Nephron progenitor cell (in vitro differentiated cells): ENCODE measurements around the gene NAT9.

Experiments used
- DNase-seq: peaks from one replicate; pipeline ENCODE4 v3.0.0; 2021
- H3K27ac Mint-ChIP-seq: 2 replicates; pipeline ENCODE4 v1.8.0; 2021; ENCODE audit warnings: mild to moderate bottlenecking, moderate library complexity, mixed read lengths
- H3K27me3 Mint-ChIP-seq: 2 replicates; pipeline ENCODE4 v1.8.0; 2021; ENCODE audit warnings: mild to moderate bottlenecking, low read depth, mixed read lengths; ENCODE audit not compliant: poor library complexity
- H3K36me3 Mint-ChIP-seq: 2 replicates; pipeline ENCODE4 v1.8.0; 2021; ENCODE audit warnings: low read depth, mixed read lengths
- H3K4me1 Mint-ChIP-seq: 2 replicates; pipeline ENCODE4 v1.8.0; 2021; ENCODE audit warnings: mixed read lengths
- H3K4me3 Mint-ChIP-seq: 2 replicates; pipeline ENCODE4 v1.8.0; 2021; ENCODE audit warnings: mild to moderate bottlenecking, moderate library complexity, mixed read lengths
- H3K9me3 Mint-ChIP-seq: 2 replicates; pipeline ENCODE4 v1.8.0; 2021; ENCODE audit warnings: mild to moderate bottlenecking, moderate library complexity, mixed read lengths
- TF ChIP-seq, protein P1 (sequence below): fragments of 200-600 bp; sonication (generic); IDR thresholded peaks from 2 replicates; pipeline ENCODE4 v1.5.0; 2021; ENCODE audit warnings: antibody characterized with exemption

NAT9 gene

DNA sequence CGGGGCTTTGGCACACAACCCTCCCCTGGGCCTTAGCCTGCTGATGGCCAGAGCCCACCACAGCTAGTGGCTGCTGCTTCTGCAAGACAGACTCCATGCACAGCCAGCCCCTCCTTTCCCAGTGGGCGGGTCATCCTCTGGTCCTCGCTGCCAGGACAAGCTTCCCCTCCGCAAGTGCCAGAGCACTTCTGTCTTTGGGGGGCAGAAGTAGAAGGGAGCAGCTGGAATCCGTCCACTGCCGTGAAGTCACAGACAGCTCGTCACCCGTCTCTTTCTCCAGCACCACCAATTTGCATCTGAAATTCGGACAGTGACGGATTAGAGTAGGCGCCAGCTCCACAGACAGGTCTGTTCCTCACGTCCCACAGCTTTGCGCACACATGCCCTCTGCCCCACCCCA, 31.3 kb upstream of the NAT9 start:
- Mint-ChIP-seq H3K27ac (no peak overlapping the region), H3K4me3 (no peak overlapping the region), H3K9me3 (no peaks in the 10 kb centered on the region)

DNA sequence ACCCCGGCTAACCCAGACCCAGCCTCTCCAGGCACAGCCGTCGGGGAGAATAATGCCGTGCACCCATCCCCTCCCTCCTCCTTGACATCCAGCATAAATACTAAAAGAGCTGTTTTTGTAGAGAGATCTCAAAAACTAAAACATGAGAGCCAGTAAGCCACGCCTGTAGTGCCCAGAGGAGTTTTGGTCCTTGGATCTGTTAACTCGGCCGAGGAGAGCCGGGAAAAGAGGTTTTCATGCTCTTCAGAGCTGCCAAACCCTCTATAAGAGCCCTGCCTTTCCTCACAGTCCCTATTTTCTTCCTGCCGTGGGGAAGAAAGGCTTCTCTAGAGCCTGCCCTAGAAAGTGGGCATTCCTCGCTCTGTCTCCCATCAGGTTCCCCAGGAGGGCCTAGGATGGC, 30.2 kb upstream of the NAT9 start:
- H3K27me3 Mint-ChIP-seq: peaks cover 7% of the 10 kb centered on the region
- peaks cover 4% of the 10 kb centered on the region for H3K36me3 Mint-ChIP-seq
- no peaks in the 10 kb centered on the region for H3K9me3 Mint-ChIP-seq
- no peak for DNase-seq
- TF ChIP-seq, protein P1, sequence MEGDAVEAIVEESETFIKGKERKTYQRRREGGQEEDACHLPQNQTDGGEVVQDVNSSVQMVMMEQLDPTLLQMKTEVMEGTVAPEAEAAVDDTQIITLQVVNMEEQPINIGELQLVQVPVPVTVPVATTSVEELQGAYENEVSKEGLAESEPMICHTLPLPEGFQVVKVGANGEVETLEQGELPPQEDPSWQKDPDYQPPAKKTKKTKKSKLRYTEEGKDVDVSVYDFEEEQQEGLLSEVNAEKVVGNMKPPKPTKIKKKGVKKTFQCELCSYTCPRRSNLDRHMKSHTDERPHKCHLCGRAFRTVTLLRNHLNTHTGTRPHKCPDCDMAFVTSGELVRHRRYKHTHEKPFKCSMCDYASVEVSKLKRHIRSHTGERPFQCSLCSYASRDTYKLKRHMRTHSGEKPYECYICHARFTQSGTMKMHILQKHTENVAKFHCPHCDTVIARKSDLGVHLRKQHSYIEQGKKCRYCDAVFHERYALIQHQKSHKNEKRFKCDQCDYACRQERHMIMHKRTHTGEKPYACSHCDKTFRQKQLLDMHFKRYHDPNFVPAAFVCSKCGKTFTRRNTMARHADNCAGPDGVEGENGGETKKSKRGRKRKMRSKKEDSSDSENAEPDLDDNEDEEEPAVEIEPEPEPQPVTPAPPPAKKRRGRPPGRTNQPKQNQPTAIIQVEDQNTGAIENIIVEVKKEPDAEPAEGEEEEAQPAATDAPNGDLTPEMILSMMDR: no peak
- peaks cover 27% of the 10 kb centered on the region for H3K4me1 Mint-ChIP-seq
- H3K4me3 Mint-ChIP-seq: no peak overlapping the region
- no peak overlapping the region for H3K27ac Mint-ChIP-seq

More for the DNA sequence above, 31.3 kb upstream of the NAT9 start:
- peaks cover 4% of the 10 kb centered on the region for H3K36me3 Mint-ChIP-seq
- DNase-seq: no peak
- H3K27me3 Mint-ChIP-seq: peaks cover 9% of the 10 kb centered on the region
- TF ChIP-seq, protein P1: no peak
- peaks cover 36% of the 10 kb centered on the region for H3K4me1 Mint-ChIP-seq

- Mint-ChIP-seq H3K36me3 (peaks cover 7% of the 10 kb centered on the region), H3K9me3 (no peaks in the 10 kb centered on the region), H3K27me3 (peaks cover 6% of the 10 kb centered on the region), H3K27ac (no peak overlapping the region), H3K4me1 (peaks cover 20% of the 10 kb centered on the region), H3K4me3 (no peak overlapping the region)
- TF ChIP-seq, protein P1: no peak
- no peak for DNase-seq
These were observed 29.4 kb upstream of the NAT9 start for GRCh38 chr17:74805591-74805991.

DNA sequence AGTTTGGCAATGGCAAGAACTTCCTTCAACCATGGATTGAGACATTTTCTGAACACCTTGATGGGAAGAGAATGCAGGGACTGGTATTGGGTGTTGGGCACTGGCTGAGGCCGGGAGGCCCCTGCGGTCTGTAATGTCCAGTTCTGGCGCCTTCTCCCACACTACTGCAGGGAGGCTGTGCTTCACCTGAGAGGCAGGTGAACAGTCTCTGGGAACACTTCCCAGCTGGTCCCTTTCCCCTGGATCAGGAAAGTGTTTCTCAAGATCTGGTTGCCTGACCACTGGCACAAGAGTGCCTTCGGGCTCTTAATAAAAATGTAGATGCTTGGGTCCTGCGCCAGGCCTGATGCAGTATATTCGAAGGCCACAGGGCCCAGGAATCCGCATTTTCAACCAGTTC, 28.5 kb upstream of the NAT9 start:
- H3K27me3 Mint-ChIP-seq: peaks cover 2% of the 10 kb centered on the region
- H3K9me3 Mint-ChIP-seq: no peaks in the 10 kb centered on the region
- no peak overlapping the region for H3K27ac Mint-ChIP-seq

DNA sequence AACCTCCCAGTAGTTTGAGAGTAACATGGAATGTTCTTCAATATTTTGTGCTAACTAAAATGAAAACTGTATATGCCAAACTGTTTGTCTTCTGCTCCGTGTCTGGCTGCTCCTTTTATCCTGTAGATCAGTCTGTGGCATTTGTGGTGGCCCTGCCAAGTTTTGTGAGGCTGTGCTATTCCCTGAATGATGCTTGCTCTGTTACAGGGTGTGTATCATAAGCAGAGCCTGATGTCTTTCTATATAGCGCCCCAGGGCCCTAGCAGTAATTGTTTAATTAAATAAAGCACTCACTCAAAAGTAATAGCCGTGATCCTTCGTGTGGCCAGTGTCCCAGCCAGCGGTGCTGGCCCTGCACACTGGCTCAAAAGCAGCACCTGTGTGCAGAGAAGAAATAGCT, 27.8 kb upstream of the NAT9 start:
- Mint-ChIP-seq H3K27me3 (peaks cover 2% of the 10 kb centered on the region), H3K9me3 (no peaks in the 10 kb centered on the region), H3K27ac (no peak overlapping the region), H3K4me3 (no peak overlapping the region), H3K4me1 (peaks cover 15% of the 10 kb centered on the region), H3K36me3 (peaks cover 7% of the 10 kb centered on the region)
- no peak for DNase-seq
- TF ChIP-seq, protein P1: no peak

More for the DNA sequence above, 28.5 kb upstream of the NAT9 start:
- Mint-ChIP-seq H3K4me1 (peaks cover 15% of the 10 kb centered on the region), H3K36me3 (peaks cover 5% of the 10 kb centered on the region), H3K4me3 (no peak overlapping the region)
- DNase-seq: no peak
- TF ChIP-seq, protein P1: no peak

DNA sequence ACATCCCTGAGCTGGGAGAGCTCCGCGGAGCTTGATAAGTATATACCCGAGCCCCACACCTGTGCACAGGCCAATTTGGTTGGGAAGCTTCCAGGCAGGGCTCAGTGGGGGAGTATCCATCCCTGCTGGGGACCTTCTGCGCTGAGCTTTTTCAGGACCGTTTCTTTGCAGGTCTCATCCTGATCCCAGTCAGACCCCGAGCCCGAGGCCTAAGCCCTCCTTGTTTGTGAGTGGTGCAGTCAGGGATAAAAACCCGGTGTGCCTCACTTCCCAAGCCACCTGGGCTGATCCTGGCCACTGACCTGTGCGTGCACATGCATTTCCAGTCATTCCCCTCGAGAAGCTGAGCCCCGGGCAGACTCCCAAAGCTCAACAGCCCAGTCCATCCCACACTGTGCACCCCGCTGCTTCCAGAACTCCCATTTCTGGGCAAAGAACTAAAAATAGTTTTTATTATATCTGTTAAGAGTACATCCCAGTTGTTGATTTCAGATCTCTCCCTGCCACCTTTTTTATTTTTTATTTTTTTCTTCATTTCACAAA, 27.3 kb upstream of the NAT9 start:
- Mint-ChIP-seq H3K4me1 (peaks cover 15% of the 10 kb centered on the region), H3K27me3 (peaks cover 2% of the 10 kb centered on the region), H3K4me3 (no peak overlapping the region), H3K9me3 (no peaks in the 10 kb centered on the region), H3K27ac (no peak overlapping the region), H3K36me3 (peaks cover 7% of the 10 kb centered on the region)
- DNase-seq: no peak
- TF ChIP-seq, protein P1: no peak
